WTC11 (cell line): ENCODE results near the gene YTHDF1. TPM values are rescaled to one million over a fixed set of nuclear protein-coding genes. Genes with fewer than 3 reads are reported as not detected.

ENCODE experiments used
- ATAC-seq: fragments of 200-7000 bp; cut with Tn5 transposase; 2 replicates; pipeline ENCODE4 v1.10.0; 2021; ENCODE audit warnings: mild to moderate bottlenecking, moderate library complexity
- CTCF ChIA-PET: fragments of 300-600 bp; sonication (Branson Sonifier 250); formaldehyde crosslinking; loops from one replicate; lab custom pipeline; 2021; ENCODE audit warnings: antibody characterized with exemption; lab: Charles Lee
- POLR2A ChIA-PET: fragments of 350-600 bp; sonication (Branson Sonifier 250); formaldehyde crosslinking; loops from one replicate; lab custom pipeline; 2021; ENCODE audit warnings: antibody characterized with exemption; lab: Charles Lee
- DNase-seq: peaks from one replicate; pipeline ENCODE4 v3.0.0; 2021; ENCODE audit warnings: low spot score
- H3K27ac Mint-ChIP-seq: 2 replicates; pipeline ENCODE4 v1.8.0; 2021; ENCODE audit warnings: mixed read lengths
- H3K27me3 Mint-ChIP-seq: 2 replicates; pipeline ENCODE4 v1.8.0; 2021; ENCODE audit warnings: low read depth, mild to moderate bottlenecking, moderate library complexity, mixed read lengths
- H3K36me3 Mint-ChIP-seq: 2 replicates; pipeline ENCODE4 v1.8.0; 2021; ENCODE audit warnings: mixed read lengths
- H3K4me1 Mint-ChIP-seq: 2 replicates; pipeline ENCODE4 v1.8.0; 2022; ENCODE audit warnings: mixed read lengths
- H3K4me3 Mint-ChIP-seq: 2 replicates; pipeline ENCODE4 v1.8.0; 2021; ENCODE audit warnings: mild to moderate bottlenecking, moderate library complexity, mixed read lengths
- H3K9me3 Mint-ChIP-seq: 2 replicates; pipeline ENCODE4 v1.8.0; 2021; ENCODE audit warnings: mixed read lengths
- CREB1 ChIP-seq: sonication (generic); formaldehyde crosslinking; IDR thresholded peaks from 2 replicates; pipeline ENCODE4 v1.8.0; 2023; ENCODE audit warnings: mild to moderate bottlenecking, missing genetic modification reagents
- EMX1 ChIP-seq: fragments of 250-450 bp; sonication (Bioruptor Pico); IDR thresholded peaks from 2 replicates; pipeline ENCODE4 v1.8.0; 2021; ENCODE audit warnings: mild to moderate bottlenecking
- ETV6 ChIP-seq: sonication (generic); formaldehyde crosslinking; IDR thresholded peaks from 2 replicates; pipeline ENCODE4 v1.8.1; 2022; ENCODE audit warnings: mild to moderate bottlenecking, missing genetic modification reagents
- FOXP1 ChIP-seq: sonication (generic); formaldehyde crosslinking; IDR thresholded peaks from 2 replicates; pipeline ENCODE4 v1.8.0; 2022; ENCODE audit warnings: missing genetic modification reagents, mild to moderate bottlenecking, moderate library complexity, borderline replicate concordance
- JAZF1 ChIP-seq: fragments of 250-450 bp; sonication (Bioruptor Pico); IDR thresholded peaks from 2 replicates; pipeline ENCODE4 v1.9.0; 2021; ENCODE audit warnings: moderate library complexity, mild to moderate bottlenecking, inconsistent platforms
- NR3C1 ChIP-seq: sonication (generic); formaldehyde crosslinking; conservative IDR thresholded peaks from 2 replicates; pipeline ENCODE4 v1.8.1; 2023; ENCODE audit warnings: low read depth, mild to moderate bottlenecking, missing genetic modification reagents
- OVOL2 ChIP-seq: fragments of 250-450 bp; sonication (Bioruptor Pico); IDR thresholded peaks from 2 replicates; pipeline ENCODE4 v1.9.0; 2021; ENCODE audit warnings: mild to moderate bottlenecking, borderline replicate concordance
- PRRX2 ChIP-seq: fragments of 250-450 bp; sonication (Bioruptor Pico); IDR thresholded peaks from 2 replicates; pipeline ENCODE4 v1.8.0; 2021; ENCODE audit warnings: mild to moderate bottlenecking
- RORB ChIP-seq: fragments of 250-450 bp; sonication (Bioruptor Pico); IDR thresholded peaks from 2 replicates; pipeline ENCODE4 v1.9.0; 2021; ENCODE audit warnings: mild to moderate bottlenecking
- SOX15 ChIP-seq: fragments of 250-450 bp; sonication (Bioruptor Pico); IDR thresholded peaks from 2 replicates; pipeline ENCODE4 v1.9.0; 2021; ENCODE audit warnings: mild to moderate bottlenecking
- SP1 ChIP-seq: sonication (generic); formaldehyde crosslinking; conservative IDR thresholded peaks from 2 replicates; pipeline ENCODE4 v1.8.1; 2022; ENCODE audit warnings: missing genetic modification reagents
- ZNF423 ChIP-seq: fragments of 250-450 bp; sonication (Bioruptor Pico); IDR thresholded peaks from 2 replicates; pipeline ENCODE4 v2.1.2; 2022; ENCODE audit warnings: mild to moderate bottlenecking, moderate library complexity
- ZNF671 ChIP-seq: fragments of 250-450 bp; sonication (Bioruptor Pico); IDR thresholded peaks from 2 replicates; pipeline ENCODE4 v1.8.0; 2021; ENCODE audit warnings: mild to moderate bottlenecking
- total RNA-seq: library from RNA; stranded (reverse); gene quantifications from 3 replicates; pipeline ENCODE4 v1.2.3, GENCODE V29; 2021
- TF ChIP-seq, protein P1 (sequence below): sonication (generic); formaldehyde crosslinking; IDR thresholded peaks from 2 replicates; pipeline ENCODE4 v1.8.0; 2022; ENCODE audit warnings: missing genetic modification reagents
- TF ChIP-seq, protein P2 (sequence below): sonication (generic); formaldehyde crosslinking; IDR thresholded peaks from 2 replicates; pipeline ENCODE4 v1.8.1; 2022; ENCODE audit warnings: missing genetic modification reagents, borderline replicate concordance
- TF ChIP-seq, protein P3 (sequence below): fragments of 200-600 bp; IDR thresholded peaks from 2 replicates; pipeline ENCODE4 v1.8.0; 2022; ENCODE audit warnings: antibody characterized with exemption
- TF ChIP-seq, protein P4 (sequence below): sonication (generic); formaldehyde crosslinking; IDR thresholded peaks from 2 replicates; pipeline ENCODE4 v1.8.1; 2023; ENCODE audit warnings: mild to moderate bottlenecking, missing genetic modification reagents, borderline replicate concordance
- TF ChIP-seq, protein P5 (sequence below): sonication (generic); formaldehyde crosslinking; IDR thresholded peaks from 2 replicates; pipeline ENCODE4 v1.8.1; 2022; ENCODE audit warnings: low read depth, mild to moderate bottlenecking, moderate library complexity, missing genetic modification reagents, borderline replicate concordance
- TF ChIP-seq, protein P6 (sequence below): sonication (generic); formaldehyde crosslinking; IDR thresholded peaks from 2 replicates; pipeline ENCODE4 v1.8.0; 2022; ENCODE audit warnings: mild to moderate bottlenecking, missing genetic modification reagents

YTHDF1 gene
- total RNA-seq, 1 experiment from 2014 or later: 61.3 TPM

DNA sequence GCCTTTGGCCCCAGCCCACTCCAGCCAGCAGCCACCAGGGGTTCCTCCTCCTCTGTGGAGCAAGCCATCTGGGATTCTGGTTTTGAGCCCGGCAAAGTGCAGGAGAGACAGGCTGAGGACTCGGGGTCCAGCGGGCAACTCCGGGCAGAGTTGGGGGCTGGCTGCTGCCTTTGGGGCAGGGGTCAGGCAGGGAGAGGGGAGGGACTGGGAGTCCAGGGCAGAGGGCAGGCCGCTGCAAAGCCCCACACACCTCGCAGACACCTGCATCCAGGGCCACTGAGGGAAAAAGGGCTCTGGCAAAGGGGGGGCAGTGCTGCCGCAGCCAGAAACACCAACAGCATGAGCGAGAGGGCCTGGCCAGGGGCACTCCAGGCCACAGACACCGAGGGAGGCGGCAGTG, 28.5 kb upstream of the YTHDF1 start (continued):
- TF ChIP-seq, protein P1, sequence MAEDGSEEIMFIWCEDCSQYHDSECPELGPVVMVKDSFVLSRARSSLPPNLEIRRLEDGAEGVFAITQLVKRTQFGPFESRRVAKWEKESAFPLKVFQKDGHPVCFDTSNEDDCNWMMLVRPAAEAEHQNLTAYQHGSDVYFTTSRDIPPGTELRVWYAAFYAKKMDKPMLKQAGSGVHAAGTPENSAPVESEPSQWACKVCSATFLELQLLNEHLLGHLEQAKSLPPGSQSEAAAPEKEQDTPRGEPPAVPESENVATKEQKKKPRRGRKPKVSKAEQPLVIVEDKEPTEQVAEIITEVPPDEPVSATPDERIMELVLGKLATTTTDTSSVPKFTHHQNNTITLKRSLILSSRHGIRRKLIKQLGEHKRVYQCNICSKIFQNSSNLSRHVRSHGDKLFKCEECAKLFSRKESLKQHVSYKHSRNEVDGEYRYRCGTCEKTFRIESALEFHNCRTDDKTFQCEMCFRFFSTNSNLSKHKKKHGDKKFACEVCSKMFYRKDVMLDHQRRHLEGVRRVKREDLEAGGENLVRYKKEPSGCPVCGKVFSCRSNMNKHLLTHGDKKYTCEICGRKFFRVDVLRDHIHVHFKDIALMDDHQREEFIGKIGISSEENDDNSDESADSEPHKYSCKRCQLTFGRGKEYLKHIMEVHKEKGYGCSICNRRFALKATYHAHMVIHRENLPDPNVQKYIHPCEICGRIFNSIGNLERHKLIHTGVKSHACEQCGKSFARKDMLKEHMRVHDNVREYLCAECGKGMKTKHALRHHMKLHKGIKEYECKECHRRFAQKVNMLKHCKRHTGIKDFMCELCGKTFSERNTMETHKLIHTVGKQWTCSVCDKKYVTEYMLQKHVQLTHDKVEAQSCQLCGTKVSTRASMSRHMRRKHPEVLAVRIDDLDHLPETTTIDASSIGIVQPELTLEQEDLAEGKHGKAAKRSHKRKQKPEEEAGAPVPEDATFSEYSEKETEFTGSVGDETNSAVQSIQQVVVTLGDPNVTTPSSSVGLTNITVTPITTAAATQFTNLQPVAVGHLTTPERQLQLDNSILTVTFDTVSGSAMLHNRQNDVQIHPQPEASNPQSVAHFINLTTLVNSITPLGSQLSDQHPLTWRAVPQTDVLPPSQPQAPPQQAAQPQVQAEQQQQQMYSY (CRISPR knock-in tag): no peak
- TF ChIP-seq, protein P2, sequence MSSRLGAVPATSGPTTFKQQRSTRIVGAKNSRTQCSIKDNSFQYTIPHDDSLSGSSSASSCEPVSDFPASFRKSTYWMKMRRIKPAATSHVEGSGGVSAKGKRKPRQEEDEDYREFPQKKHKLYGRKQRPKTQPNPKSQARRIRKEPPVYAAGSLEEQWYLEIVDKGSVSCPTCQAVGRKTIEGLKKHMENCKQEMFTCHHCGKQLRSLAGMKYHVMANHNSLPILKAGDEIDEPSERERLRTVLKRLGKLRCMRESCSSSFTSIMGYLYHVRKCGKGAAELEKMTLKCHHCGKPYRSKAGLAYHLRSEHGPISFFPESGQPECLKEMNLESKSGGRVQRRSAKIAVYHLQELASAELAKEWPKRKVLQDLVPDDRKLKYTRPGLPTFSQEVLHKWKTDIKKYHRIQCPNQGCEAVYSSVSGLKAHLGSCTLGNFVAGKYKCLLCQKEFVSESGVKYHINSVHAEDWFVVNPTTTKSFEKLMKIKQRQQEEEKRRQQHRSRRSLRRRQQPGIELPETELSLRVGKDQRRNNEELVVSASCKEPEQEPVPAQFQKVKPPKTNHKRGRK (CRISPR knock-in tag): no peak
- no peak for TF ChIP-seq PRRX2
- TF ChIP-seq SP1: no peak
- no peak for TF ChIP-seq ETV6 (CRISPR knock-in tag)
- no peak for TF ChIP-seq ZNF671 (CRISPR knock-in tag)
- no peak for TF ChIP-seq FOXP1 (CRISPR knock-in tag)
- no peak for TF ChIP-seq ZNF423 (CRISPR knock-in tag)
- no peak for TF ChIP-seq EMX1 (CRISPR knock-in tag)
- TF ChIP-seq SOX15: no peak
- TF ChIP-seq JAZF1 (CRISPR knock-in tag): no peak
- no peak for TF ChIP-seq CREB1 (CRISPR knock-in tag)

DNA sequence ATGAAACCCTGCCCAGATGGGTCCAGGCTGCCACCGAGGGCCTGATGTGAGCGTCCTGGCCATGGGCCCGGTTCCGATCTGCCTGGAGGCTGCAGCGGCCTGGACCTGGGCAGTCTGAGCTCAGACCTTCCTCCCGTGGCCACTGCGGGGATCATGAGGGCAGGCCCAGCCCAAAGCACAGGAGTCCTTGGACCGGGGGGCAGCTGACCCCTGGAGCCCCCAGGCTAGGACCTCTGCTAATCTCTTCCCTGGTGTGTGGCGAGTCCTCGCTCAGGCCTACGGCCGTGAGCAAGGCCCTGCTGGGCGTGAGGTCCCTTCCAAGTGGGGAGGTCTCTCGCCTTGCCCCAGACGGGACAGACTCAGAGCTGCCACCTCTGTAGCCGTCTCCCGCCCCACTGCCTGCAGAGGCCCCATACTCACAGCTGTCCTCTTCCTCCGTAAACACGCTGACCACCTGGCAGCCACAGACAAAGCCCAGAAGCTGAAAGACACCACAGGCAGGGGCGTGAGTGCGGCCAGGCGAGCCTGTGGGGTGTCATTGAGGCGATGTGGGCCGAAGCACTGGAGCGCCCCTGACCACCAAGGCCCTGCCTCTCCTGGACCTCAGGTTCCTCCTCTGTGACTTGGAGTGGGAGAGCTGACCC, 27.8 kb upstream of the YTHDF1 start:
- CTCF ChIA-PET: interaction anchor here (0.7 to 4.1 kb wide), 7 partner anchors 9 to 139 kb away, joined by 3 to 28 read pairs (median 4); partner anchors contain the start of gene BIRC7
- 0 out of 2 replicates have a peak overlapping the region, but pooled peaks have one; percentile 53 for H3K27ac Mint-ChIP-seq

DNA sequence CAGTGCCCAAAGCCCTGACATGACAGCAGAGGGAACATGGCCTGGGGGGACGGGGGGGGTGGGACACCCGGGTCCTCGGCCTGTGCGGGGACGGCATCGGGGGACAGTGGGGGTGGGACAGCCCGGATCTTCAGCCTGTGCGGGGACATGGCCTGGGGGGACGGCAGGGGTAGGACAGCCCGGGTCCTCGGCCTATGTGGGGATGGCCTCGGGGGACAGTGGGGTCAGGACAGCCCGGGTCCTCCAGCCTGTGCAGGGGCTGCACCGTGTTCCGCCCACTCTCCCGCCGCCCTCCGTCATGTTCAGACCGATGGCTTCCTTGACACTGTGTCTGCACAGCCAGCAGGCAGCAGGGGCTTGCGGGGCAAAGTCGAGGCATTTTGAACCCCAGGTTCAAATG, 26.8 kb upstream of the YTHDF1 start:
- no peak overlapping the region for H3K27ac Mint-ChIP-seq
- CTCF ChIA-PET: interaction anchor here (1.0 to 2.8 kb wide), 4 partner anchors 12 to 140 kb away, joined by 3 to 19 read pairs (median 6); no protein-coding TSS in a partner anchor
- H3K4me1 Mint-ChIP-seq: no peaks in the 10 kb centered on the region; the same call in 1 of the 2 replicates
- POLR2A ChIA-PET: no interaction called here
- H3K9me3 Mint-ChIP-seq: no peaks in the 10 kb centered on the region
- H3K36me3 Mint-ChIP-seq: no peaks in the 10 kb centered on the region
- ATAC-seq: no peak
- no peak overlapping the region for H3K4me3 Mint-ChIP-seq
- no peaks in the 10 kb centered on the region; the same call in 1 of the 2 replicates for H3K27me3 Mint-ChIP-seq
- no peak for DNase-seq
- TF ChIP-seq, protein P3, sequence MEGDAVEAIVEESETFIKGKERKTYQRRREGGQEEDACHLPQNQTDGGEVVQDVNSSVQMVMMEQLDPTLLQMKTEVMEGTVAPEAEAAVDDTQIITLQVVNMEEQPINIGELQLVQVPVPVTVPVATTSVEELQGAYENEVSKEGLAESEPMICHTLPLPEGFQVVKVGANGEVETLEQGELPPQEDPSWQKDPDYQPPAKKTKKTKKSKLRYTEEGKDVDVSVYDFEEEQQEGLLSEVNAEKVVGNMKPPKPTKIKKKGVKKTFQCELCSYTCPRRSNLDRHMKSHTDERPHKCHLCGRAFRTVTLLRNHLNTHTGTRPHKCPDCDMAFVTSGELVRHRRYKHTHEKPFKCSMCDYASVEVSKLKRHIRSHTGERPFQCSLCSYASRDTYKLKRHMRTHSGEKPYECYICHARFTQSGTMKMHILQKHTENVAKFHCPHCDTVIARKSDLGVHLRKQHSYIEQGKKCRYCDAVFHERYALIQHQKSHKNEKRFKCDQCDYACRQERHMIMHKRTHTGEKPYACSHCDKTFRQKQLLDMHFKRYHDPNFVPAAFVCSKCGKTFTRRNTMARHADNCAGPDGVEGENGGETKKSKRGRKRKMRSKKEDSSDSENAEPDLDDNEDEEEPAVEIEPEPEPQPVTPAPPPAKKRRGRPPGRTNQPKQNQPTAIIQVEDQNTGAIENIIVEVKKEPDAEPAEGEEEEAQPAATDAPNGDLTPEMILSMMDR: no peak
- no peak for TF ChIP-seq OVOL2 (CRISPR knock-in tag)
- no peak for TF ChIP-seq ZNF423 (CRISPR knock-in tag)
- TF ChIP-seq NR3C1 (CRISPR knock-in tag): no peak
- TF ChIP-seq, protein P4, sequence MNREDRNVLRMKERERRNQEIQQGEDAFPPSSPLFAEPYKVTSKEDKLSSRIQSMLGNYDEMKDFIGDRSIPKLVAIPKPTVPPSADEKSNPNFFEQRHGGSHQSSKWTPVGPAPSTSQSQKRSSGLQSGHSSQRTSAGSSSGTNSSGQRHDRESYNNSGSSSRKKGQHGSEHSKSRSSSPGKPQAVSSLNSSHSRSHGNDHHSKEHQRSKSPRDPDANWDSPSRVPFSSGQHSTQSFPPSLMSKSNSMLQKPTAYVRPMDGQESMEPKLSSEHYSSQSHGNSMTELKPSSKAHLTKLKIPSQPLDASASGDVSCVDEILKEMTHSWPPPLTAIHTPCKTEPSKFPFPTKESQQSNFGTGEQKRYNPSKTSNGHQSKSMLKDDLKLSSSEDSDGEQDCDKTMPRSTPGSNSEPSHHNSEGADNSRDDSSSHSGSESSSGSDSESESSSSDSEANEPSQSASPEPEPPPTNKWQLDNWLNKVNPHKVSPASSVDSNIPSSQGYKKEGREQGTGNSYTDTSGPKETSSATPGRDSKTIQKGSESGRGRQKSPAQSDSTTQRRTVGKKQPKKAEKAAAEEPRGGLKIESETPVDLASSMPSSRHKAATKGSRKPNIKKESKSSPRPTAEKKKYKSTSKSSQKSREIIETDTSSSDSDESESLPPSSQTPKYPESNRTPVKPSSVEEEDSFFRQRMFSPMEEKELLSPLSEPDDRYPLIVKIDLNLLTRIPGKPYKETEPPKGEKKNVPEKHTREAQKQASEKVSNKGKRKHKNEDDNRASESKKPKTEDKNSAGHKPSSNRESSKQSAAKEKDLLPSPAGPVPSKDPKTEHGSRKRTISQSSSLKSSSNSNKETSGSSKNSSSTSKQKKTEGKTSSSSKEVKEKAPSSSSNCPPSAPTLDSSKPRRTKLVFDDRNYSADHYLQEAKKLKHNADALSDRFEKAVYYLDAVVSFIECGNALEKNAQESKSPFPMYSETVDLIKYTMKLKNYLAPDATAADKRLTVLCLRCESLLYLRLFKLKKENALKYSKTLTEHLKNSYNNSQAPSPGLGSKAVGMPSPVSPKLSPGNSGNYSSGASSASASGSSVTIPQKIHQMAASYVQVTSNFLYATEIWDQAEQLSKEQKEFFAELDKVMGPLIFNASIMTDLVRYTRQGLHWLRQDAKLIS (CRISPR knock-in tag): no peak
- TF ChIP-seq RORB (CRISPR knock-in tag): no peak

More for the DNA sequence above, 27.8 kb upstream of the YTHDF1 start:
- Mint-ChIP-seq H3K27me3 (no peaks in the 10 kb centered on the region; the same call in 1 of the 2 replicates), H3K9me3 (no peaks in the 10 kb centered on the region), H3K4me3 (no peak overlapping the region), H3K36me3 (no peaks in the 10 kb centered on the region), H3K4me1 (peaks cover 3% of the 10 kb centered on the region)
- POLR2A ChIA-PET: interaction anchor here (0.5 kb wide), 1 partner anchor 565 kb away, joined by 4 read pairs; no protein-coding TSS in a partner anchor
- DNase-seq: no peak
- no peak for ATAC-seq
- TF ChIP-seq, protein P5, sequence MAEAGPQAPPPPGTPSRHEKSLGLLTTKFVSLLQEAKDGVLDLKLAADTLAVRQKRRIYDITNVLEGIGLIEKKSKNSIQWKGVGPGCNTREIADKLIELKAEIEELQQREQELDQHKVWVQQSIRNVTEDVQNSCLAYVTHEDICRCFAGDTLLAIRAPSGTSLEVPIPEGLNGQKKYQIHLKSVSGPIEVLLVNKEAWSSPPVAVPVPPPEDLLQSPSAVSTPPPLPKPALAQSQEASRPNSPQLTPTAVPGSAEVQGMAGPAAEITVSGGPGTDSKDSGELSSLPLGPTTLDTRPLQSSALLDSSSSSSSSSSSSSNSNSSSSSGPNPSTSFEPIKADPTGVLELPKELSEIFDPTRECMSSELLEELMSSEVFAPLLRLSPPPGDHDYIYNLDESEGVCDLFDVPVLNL (CRISPR knock-in tag): no peak
- TF ChIP-seq, protein P6, sequence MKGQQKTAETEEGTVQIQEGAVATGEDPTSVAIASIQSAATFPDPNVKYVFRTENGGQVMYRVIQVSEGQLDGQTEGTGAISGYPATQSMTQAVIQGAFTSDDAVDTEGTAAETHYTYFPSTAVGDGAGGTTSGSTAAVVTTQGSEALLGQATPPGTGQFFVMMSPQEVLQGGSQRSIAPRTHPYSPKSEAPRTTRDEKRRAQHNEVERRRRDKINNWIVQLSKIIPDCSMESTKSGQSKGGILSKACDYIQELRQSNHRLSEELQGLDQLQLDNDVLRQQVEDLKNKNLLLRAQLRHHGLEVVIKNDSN: no peak
